ENCODE results near the gene P2RX4. TPM values are rescaled to one million over a fixed set of nuclear protein-coding genes. Genes with fewer than 3 reads are reported as not detected.
"Not testable (repeated sequence)": the region's sequence is repeated elsewhere in the genome, so short reads cannot be mapped to it uniquely, and the experiment has no call there.

The P2RX4 gene, protein sequence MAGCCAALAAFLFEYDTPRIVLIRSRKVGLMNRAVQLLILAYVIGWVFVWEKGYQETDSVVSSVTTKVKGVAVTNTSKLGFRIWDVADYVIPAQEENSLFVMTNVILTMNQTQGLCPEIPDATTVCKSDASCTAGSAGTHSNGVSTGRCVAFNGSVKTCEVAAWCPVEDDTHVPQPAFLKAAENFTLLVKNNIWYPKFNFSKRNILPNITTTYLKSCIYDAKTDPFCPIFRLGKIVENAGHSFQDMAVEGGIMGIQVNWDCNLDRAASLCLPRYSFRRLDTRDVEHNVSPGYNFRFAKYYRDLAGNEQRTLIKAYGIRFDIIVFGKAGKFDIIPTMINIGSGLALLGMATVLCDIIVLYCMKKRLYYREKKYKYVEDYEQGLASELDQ
- total RNA-seq: 10 to 100 TPM; 14.2 to 18.0 TPM

GRCh38 chr12:121209624-121210572 lies at the start of gene P2RX4:
Gene P2RX4 (plus strand): TSS chr12:121210129. CDS start chr12:121210165, 36 bp downstream.
- peaks cover 7% of the 10 kb centered on the region for H3K36me3 Mint-ChIP-seq (ENCODE audit: low read depth)
- H3K27me3 Mint-ChIP-seq (ENCODE audit: low read depth): no peaks in the 10 kb centered on the region
- peaks cover 23% of the 10 kb centered on the region for H3K4me1 Mint-ChIP-seq (ENCODE audit: low read depth)
- peak within 1 kb of the TSS; percentile 89 for H3K27ac Mint-ChIP-seq
- H3K4me3 Mint-ChIP-seq: peak within 1 kb of the TSS; percentile 81
- CTCF ChIA-PET: interaction anchor here (1.0 kb wide), 1 partner anchor 69 kb away, joined by 4 read pairs; no protein-coding TSS in a partner anchor
- intact Hi-C loops (cut with micrococcal nuclease): loop anchor here (1.0 to 10.0 kb wide), 6 partner anchors 13 to 625 kb away; partner anchors contain the start of gene POP5
- DNase-seq: peak; percentile 91
- H3K9me3 Mint-ChIP-seq: no peaks in the 10 kb centered on the region

GRCh38 chr12:121162384-121162783 lies 47.5 kb upstream of the P2RX4 start:
- peaks cover 9% of the 10 kb centered on the region for H3K9me3 Mint-ChIP-seq
- intact Hi-C loops (cut with micrococcal nuclease): no loop called here
- H3K27me3 Mint-ChIP-seq (ENCODE audit: low read depth): no peaks in the 10 kb centered on the region
- no peaks in the 10 kb centered on the region for H3K4me1 Mint-ChIP-seq (ENCODE audit: low read depth)
- CTCF ChIA-PET: no interaction called here
- DNase-seq: no peak
- no peak overlapping the region for H3K27ac Mint-ChIP-seq
- H3K4me3 Mint-ChIP-seq: no peak overlapping the region
- H3K36me3 Mint-ChIP-seq (ENCODE audit: low read depth): peaks cover 15% of the 10 kb centered on the region

DNA sequence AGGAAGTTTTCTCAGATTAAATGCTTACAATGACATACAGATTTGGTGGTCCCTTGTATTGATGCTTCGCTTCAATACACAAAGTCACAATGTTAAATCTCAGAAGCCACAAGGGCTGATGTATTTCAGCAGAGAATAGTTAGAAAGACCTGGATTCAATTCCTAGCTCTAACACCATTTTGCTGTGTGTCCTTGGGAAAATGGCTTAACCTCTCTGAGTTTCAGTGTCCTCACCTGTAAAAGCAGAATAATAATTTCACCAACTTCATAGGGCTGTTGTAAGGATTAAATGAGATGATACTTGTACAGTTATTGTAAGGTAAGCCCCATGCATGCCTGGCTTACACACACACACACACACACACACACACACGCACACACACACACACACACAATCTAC lies 46.9 kb upstream of the P2RX4 start:
- Mint-ChIP-seq H3K4me3 (no peak overlapping the region), H3K36me3 (ENCODE audit: low read depth) (peaks cover 13% of the 10 kb centered on the region), H3K27ac (no peak overlapping the region), H3K27me3 (ENCODE audit: low read depth) (no peaks in the 10 kb centered on the region), H3K9me3 (peaks cover 8% of the 10 kb centered on the region), H3K4me1 (ENCODE audit: low read depth) (no peaks in the 10 kb centered on the region)
- intact Hi-C loops (cut with micrococcal nuclease): no loop called here
- CTCF ChIA-PET: no interaction called here
- no peak for DNase-seq

DNA sequence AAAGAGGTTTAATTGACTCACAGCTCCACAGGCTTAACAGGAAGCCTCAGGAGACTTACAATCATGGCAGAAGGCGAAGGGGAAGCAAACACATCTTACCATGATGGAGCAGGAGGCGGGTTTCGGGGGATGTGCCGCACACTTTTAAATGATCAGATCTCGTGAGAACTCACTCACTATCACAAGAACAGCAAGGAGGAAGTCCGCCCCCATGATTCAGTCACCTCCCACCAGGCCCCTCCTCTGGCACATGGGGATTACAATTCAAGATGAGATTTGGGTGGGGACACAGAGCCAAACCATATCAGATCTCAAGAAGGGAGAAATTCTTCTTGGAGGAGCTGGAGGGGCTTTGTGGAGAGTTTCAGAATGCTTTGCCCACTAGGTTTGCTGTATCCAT lies 45.1 kb upstream of the P2RX4 start:
- H3K4me1 Mint-ChIP-seq (ENCODE audit: low read depth); DNase-seq; H3K36me3 Mint-ChIP-seq (ENCODE audit: low read depth); H3K4me3 Mint-ChIP-seq; H3K9me3 Mint-ChIP-seq; intact Hi-C loops (cut with micrococcal nuclease); H3K27me3 Mint-ChIP-seq (ENCODE audit: low read depth); H3K27ac Mint-ChIP-seq: not testable (repeated sequence)
- CTCF ChIA-PET: interaction anchor here (0.7 kb wide), 1 partner anchor 12 kb away, joined by 3 read pairs; no protein-coding TSS in a partner anchor

DNA sequence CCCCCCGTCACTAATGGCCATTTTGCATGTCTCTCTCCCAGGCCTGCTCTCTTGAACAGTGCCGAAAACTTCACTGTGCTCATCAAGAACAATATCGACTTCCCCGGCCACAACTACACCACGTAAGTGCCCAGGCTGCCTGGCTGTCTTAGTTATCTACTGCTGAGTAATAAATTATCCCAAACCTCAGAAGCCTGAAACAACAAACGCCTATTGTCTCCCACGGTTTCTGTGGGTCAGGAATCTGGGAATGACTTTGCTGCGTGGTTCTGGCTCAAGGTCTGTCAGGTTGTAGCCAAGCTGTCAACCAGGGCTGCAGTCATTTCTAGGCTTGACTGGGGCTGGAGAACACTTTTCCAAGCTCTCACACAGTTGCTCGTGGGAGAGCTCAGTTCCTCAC lies 44.6 kb upstream of the P2RX4 start:
- H3K27ac Mint-ChIP-seq: no peak overlapping the region
- H3K36me3 Mint-ChIP-seq (ENCODE audit: low read depth): peaks cover 6% of the 10 kb centered on the region
- intact Hi-C loops (cut with micrococcal nuclease): no loop called here
- CTCF ChIA-PET: no interaction called here
- H3K4me3 Mint-ChIP-seq: no peak overlapping the region
- no peaks in the 10 kb centered on the region for H3K9me3 Mint-ChIP-seq
- no peaks in the 10 kb centered on the region for H3K4me1 Mint-ChIP-seq (ENCODE audit: low read depth)
- DNase-seq: no peak
- no peaks in the 10 kb centered on the region for H3K27me3 Mint-ChIP-seq (ENCODE audit: low read depth)

GRCh38 chr12:121166356-121166755 lies 43.6 kb upstream of the P2RX4 start:
- Mint-ChIP-seq H3K4me3 (no peak overlapping the region), H3K27me3 (ENCODE audit: low read depth) (no peaks in the 10 kb centered on the region), H3K9me3 (no peaks in the 10 kb centered on the region), H3K36me3 (ENCODE audit: low read depth) (peaks cover 6% of the 10 kb centered on the region), H3K4me1 (ENCODE audit: low read depth) (no peaks in the 10 kb centered on the region), H3K27ac (no peak overlapping the region)
- intact Hi-C loops (cut with micrococcal nuclease): no loop called here
- CTCF ChIA-PET: no interaction called here
- DNase-seq: no peak

DNA sequence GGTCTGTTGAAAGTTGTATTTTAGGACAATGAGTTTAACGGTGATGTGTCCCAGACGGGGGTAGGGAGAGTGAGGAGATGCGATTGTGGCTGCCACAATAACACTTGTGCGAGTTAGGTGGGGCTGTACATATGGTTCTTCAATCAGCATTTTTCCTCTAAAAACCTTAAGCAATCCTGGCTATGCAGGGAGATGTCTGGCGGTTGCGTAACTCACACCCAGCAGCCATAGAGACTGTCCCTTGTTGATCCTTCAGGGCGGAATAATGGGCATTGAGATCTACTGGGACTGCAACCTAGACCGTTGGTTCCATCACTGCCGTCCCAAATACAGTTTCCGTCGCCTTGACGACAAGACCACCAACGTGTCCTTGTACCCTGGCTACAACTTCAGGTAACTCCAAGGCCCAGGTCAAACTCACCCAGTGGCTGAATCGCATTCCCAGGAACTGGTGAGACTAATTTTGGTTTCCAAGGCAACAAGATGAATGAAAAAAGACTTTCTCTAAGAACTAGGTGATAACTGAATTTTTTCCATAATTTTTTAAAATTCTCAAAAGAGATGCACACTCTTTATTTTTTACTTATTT lies 42.6 kb upstream of the P2RX4 start:
- H3K4me3 Mint-ChIP-seq: no peak overlapping the region

DNA sequence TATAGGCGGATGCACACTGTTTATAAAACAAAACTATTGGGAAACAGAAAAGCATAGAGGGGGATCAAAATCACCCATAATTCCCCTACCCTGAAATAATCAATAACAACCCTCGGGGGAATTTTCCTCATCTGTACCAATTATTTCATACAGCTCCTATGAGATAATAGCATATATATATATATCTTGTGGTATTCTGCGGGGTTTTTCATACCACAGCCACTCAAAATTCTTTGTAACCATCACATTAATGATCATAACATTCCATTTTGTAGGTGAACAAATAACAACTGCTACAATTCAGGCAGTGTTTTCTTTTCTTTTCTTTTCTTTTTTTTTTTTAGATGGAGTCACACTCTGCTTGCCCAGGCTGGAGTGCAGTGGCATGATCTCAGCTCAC lies 42.0 kb upstream of the P2RX4 start:
- DNase-seq: no peak
- H3K9me3 Mint-ChIP-seq: no peaks in the 10 kb centered on the region
- no peak overlapping the region for H3K27ac Mint-ChIP-seq
- no peaks in the 10 kb centered on the region for H3K27me3 Mint-ChIP-seq (ENCODE audit: low read depth)
- peaks cover 6% of the 10 kb centered on the region for H3K36me3 Mint-ChIP-seq (ENCODE audit: low read depth)
- no peak overlapping the region for H3K4me3 Mint-ChIP-seq
- CTCF ChIA-PET: interaction anchor here (1.1 kb wide), 1 partner anchor 63 kb away, joined by 3 read pairs; no protein-coding TSS in a partner anchor
- intact Hi-C loops (cut with micrococcal nuclease): no loop called here
- H3K4me1 Mint-ChIP-seq (ENCODE audit: low read depth): no peaks in the 10 kb centered on the region

More for the DNA sequence above, 42.6 kb upstream of the P2RX4 start:
- H3K36me3 Mint-ChIP-seq (ENCODE audit: low read depth): peaks cover 6% of the 10 kb centered on the region
- H3K27me3 Mint-ChIP-seq (ENCODE audit: low read depth): no peaks in the 10 kb centered on the region
- H3K27ac Mint-ChIP-seq: no peak overlapping the region
- intact Hi-C loops (cut with micrococcal nuclease): no loop called here
- H3K4me1 Mint-ChIP-seq (ENCODE audit: low read depth): no peaks in the 10 kb centered on the region
- CTCF ChIA-PET: no interaction called here
- DNase-seq: no peak
- H3K9me3 Mint-ChIP-seq: no peaks in the 10 kb centered on the region

DNA sequence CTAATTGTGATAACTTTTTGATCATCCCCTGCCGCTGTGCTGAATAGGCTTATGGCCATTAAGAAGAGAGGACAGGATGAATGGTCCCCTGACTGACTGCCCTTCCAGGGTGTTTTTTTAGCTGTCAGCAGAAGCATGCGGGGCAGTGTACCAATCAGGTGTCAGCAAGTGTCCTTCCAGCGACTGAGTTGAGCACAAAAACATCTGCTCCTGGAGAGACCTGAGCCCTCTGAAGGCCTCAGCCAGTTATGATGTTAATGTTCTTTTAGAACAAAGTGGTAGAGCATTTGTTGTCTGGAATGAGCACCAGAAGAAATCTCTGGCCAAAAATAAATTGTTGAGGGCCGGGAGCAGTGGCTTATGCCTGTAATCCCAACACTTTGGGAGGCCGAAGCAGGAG lies 39.8 kb upstream of the P2RX4 start:
- no peaks in the 10 kb centered on the region for H3K9me3 Mint-ChIP-seq
- no peak overlapping the region for H3K4me3 Mint-ChIP-seq
- no peak overlapping the region for H3K27ac Mint-ChIP-seq
- intact Hi-C loops (cut with micrococcal nuclease): no loop called here
- H3K4me1 Mint-ChIP-seq (ENCODE audit: low read depth): no peaks in the 10 kb centered on the region
- no peaks in the 10 kb centered on the region for H3K27me3 Mint-ChIP-seq (ENCODE audit: low read depth)
- no peak for DNase-seq
- CTCF ChIA-PET: no interaction called here
- H3K36me3 Mint-ChIP-seq (ENCODE audit: low read depth): peaks cover 6% of the 10 kb centered on the region

- Mint-ChIP-seq H3K27me3 (ENCODE audit: low read depth) (no peaks in the 10 kb centered on the region), H3K4me3 (no peak overlapping the region), H3K9me3 (no peaks in the 10 kb centered on the region), H3K27ac (no peak overlapping the region), H3K4me1 (ENCODE audit: low read depth) (no peaks in the 10 kb centered on the region), H3K36me3 (ENCODE audit: low read depth) (peaks cover 6% of the 10 kb centered on the region)
- CTCF ChIA-PET: no interaction called here
- no peak for DNase-seq
- intact Hi-C loops (cut with micrococcal nuclease): no loop called here
Observed at GRCh38 chr12:121170611-121171260, 39.2 kb upstream of the P2RX4 start.

DNA sequence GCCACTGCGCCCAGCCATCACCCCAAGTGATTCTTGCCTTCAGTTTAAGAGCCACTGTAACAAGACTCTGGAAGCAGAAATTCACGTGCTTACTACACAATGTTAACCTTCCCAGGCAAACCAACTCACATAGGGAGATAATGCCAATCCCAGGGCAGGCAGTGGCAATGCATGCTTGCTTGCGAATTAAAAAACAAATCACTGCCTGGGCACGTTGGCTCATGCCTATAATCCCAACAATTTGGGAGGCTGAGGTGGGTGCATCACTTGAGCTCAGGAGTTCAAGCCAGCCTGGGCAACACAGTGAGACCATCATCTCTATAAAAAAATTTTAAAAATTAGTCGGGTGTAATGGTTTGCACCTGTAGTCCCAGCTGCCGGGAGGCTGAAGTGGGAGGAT lies 37.8 kb upstream of the P2RX4 start:
- peaks cover 7% of the 10 kb centered on the region for H3K36me3 Mint-ChIP-seq (ENCODE audit: low read depth)
- H3K27ac Mint-ChIP-seq: no peak overlapping the region
- H3K9me3 Mint-ChIP-seq: no peaks in the 10 kb centered on the region
- no peaks in the 10 kb centered on the region for H3K27me3 Mint-ChIP-seq (ENCODE audit: low read depth)
- H3K4me3 Mint-ChIP-seq: no peak overlapping the region
- H3K4me1 Mint-ChIP-seq (ENCODE audit: low read depth): no peaks in the 10 kb centered on the region
- intact Hi-C loops (cut with micrococcal nuclease): no loop called here
- no peak for DNase-seq
- CTCF ChIA-PET: interaction anchor here (0.6 kb wide), 1 partner anchor 33 kb away, joined by 3 read pairs; no protein-coding TSS in a partner anchor

All from activated naive CD4-positive, alpha-beta T cell treated with anti-CD3 and anti-CD28 coated beads for 36 hours (primary cell).